ENCODE results near the gene ZC3H7A.

DNA sequence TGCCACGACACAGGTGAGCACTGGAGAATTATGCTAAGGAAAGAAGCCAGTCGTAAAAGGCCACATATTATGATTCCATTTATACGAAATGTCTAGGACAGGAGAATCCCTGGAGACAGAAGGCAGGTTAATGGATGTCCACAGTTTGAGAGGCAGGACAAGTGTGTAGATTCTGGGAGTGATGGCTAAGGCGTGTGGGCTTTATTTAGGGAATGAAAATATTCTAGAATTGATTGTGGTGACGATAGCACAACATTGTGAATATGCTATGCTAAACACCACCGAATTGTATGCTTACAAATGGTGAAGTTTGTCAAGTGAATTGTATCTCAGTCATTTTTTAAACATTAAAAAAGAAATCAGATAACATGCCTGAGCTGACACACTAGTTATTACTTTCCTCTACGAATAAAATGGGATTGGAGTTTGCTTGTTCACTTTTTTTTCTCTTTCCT lies 49.1 kb downstream of the ZC3H7A start:
- TF ChIP-seq TARDBP (IDR thresholded peaks at IDR 0.05) (no peak), ARNT (IDR thresholded peaks at IDR 0.05) (no peak), ZNF384 (IDR thresholded peaks at IDR 0.05) (no peak), SP1 (IDR thresholded peaks at IDR 0.05) (no peak), ELF4 (IDR thresholded peaks at IDR 0.05) (no peak), BHLHE40 (IDR thresholded peaks at IDR 0.05; ENCODE audit: borderline replicate concordance) (no peak), FOXM1 (IDR thresholded peaks at IDR 0.05; ENCODE audit: borderline replicate concordance) (no peak), NFRKB (IDR thresholded peaks at IDR 0.05) (no peak), FOXK2 (IDR thresholded peaks at IDR 0.05) (no peak), FOXA1 (IDR thresholded peaks at IDR 0.05) (no peak)

Measured in HEK293T (cell line).